BLaER1 (cell line): ENCODE measurements around the gene TIGD3.
A peak's percentile ranks its signal among the peaks of the same experiment; 100 is the strongest.
"Not testable (repeated sequence)": the region's sequence is repeated elsewhere in the genome, so short reads cannot be mapped to it uniquely, and the experiment has no call there.

ENCODE experiments used
- H3K27ac ChIP-seq: shearing (Covaris generic); formaldehyde crosslinking; 2 replicates; pipeline ENCODE4 v1.8.1; 2022
- H3K27me3 ChIP-seq: shearing (Covaris generic); formaldehyde crosslinking; 2 replicates; pipeline ENCODE4 v1.8.1; 2022
- H3K36me3 ChIP-seq: shearing (Covaris generic); formaldehyde crosslinking; 2 replicates; pipeline ENCODE4 v1.8.1; 2022
- H3K4me1 ChIP-seq: shearing (Covaris generic); formaldehyde crosslinking; 2 replicates; pipeline ENCODE4 v1.8.1; 2022
- H3K4me2 ChIP-seq: shearing (Covaris generic); formaldehyde crosslinking; 2 replicates; pipeline ENCODE4 v1.8.1; 2022
- H3K4me3 ChIP-seq: shearing (Covaris generic); formaldehyde crosslinking; 2 replicates; pipeline ENCODE4 v1.8.1; 2022
- H3K9ac ChIP-seq: shearing (Covaris generic); formaldehyde crosslinking; 2 replicates; pipeline ENCODE4 v1.8.1; 2022
- H3K9me3 ChIP-seq: shearing (Covaris generic); formaldehyde crosslinking; 2 replicates; pipeline ENCODE4 v1.8.1; 2022
- H4K20me1 ChIP-seq: shearing (Covaris generic); formaldehyde crosslinking; 2 replicates; pipeline ENCODE4 v1.8.1; 2022
- Cebpa-rat ChIP-seq: shearing (Covaris generic); IDR thresholded peaks from 2 replicates; pipeline ENCODE4 v1.8.1; 2022

Gene TIGD3

DNA sequence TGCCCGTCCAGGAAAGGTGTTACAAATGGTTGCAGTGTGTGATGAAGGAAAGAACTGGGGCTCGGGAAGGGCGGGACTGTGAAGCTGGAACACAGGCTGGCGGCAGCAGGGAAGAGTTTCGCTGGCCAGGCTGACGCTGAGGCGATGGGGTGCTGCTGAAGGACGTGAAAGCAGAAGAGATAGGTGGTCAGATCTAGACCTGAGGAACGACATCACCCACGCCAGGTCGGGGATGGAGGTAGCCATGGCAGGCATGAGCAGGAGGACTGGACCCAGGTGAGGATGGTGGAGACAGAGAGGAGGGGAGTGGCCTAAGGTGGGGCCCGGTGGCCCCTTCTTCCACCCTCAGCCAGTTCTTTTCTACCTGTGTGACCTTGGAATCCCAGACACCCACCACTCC is 30.7 kb upstream of the TIGD3 start:
- Histone ChIP-seq H3K4me3 (no peak overlapping the region), H3K36me3 (peaks cover 23% of the 10 kb centered on the region), H3K27ac (no peak overlapping the region), H3K4me2 (no peak overlapping the region), H3K9me3 (no peaks in the 10 kb centered on the region), H3K27me3 (no peaks in the 10 kb centered on the region), H3K4me1 (peaks cover 10% of the 10 kb centered on the region), H4K20me1 (peaks cover 25% of the 10 kb centered on the region; the same call in 1 of the 2 replicates), H3K9ac (no peak overlapping the region)
- TF ChIP-seq Cebpa-rat, result no peak

DNA sequence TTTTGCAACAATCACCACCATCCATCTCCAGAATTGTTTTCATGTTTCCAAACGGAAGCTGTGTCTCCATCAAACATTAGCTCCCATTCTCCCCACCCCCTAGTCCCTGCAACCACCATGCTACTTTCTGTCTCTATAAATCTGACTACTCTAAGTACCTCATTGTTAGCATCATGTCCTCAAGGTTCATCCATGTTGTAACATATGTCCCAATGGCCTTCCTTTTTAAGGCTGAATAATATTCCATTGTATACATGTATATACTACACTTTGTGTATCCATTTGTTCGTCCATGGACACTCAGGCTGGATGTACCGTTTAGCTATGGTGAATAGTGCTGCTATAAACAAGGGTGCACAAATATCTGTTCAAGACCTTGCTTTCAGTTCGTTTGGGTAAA is 29.1 kb upstream of the TIGD3 start:
- Histone ChIP-seq H3K4me2 (no peak overlapping the region), H3K9ac (no peak overlapping the region), H3K27me3 (no peaks in the 10 kb centered on the region), H3K4me1 (peaks cover 17% of the 10 kb centered on the region), H3K36me3 (peaks cover 21% of the 10 kb centered on the region), H3K9me3 (no peaks in the 10 kb centered on the region), H3K4me3 (no peak overlapping the region), H3K27ac (no peak overlapping the region), H4K20me1 (peaks cover 15% of the 10 kb centered on the region; the same call in 1 of the 2 replicates)
- TF ChIP-seq Cebpa-rat, result no peak

DNA sequence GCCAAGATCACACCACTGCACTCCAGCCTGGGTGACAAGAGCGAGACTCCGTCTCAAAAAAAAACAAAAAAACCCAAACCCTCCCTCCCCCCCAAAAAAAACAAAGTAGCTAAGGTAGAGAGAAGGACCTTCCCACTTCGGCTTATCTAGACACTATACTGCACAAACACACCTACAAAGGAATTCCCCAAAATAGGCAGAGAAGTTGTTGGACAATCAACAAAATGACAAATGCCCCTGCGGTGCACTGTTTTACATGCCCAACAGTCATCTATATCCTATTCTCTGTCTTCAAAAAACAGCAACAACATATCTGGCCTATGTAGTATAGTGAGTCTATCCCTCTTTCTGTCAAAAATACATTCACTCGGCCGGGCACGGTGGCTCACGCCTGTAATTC is 27.5 kb upstream of the TIGD3 start:
- no peak for TF ChIP-seq Cebpa-rat
- H3K36me3 ChIP-seq, result peaks cover 5% of the 10 kb centered on the region; the same call in 1 of the 2 replicates

DNA sequence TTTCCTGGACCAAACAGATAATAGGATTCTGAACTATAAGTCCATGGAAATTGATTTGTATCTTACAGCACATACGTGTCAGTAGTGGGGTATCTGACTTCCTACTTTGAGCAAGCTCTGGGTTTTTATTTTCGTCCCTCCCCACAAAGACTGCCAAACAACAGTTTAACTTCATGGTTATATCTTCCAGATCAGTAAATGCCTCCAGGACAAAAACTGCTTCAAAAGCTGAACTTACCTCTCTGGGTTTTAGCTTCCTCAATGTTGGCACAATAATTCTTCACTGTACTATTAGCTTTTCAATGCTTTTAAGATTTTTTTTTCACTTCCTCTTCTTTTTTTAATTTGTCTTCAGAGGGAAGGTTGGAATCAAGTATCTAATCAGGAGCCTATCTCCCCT is 25.1 kb upstream of the TIGD3 start:
- H3K4me1 ChIP-seq, result peaks cover 13% of the 10 kb centered on the region

More for the DNA sequence above, 27.5 kb upstream of the TIGD3 start:
- no peak overlapping the region for H3K9ac ChIP-seq
- H3K27me3 ChIP-seq, result no peaks in the 10 kb centered on the region
- H3K27ac ChIP-seq, result no peak overlapping the region
- H3K9me3 ChIP-seq, result no peaks in the 10 kb centered on the region
- no peak overlapping the region for H3K4me3 ChIP-seq
- peaks cover 12% of the 10 kb centered on the region for H3K4me1 ChIP-seq
- no peak overlapping the region for H3K4me2 ChIP-seq
- peaks cover under 1% of the 10 kb centered on the region; the same call in 1 of the 2 replicates for H4K20me1 ChIP-seq

DNA sequence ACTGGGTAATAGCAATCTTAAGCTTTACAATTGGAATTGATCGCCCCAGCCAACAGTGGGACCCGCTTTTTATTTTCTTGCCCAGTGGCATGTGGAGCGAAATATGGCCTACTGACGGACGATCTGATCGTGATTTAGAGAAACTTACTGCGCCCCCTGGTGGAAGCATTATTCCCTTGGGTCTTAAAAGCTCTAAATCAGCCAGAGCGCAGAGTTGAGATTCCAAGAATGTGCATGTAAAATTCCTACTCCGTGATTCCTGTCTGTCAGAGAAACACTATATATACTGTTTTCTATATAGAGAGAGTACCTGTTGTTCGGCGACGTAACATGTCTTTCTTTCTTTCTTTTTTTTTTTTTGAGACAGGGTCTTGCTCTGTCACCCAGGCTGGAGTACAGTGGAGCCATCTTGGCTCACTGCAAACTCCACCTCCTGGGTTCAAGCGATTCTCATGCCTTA is 24.6 kb upstream of the TIGD3 start:
- Histone ChIP-seq H3K4me2 (peak overlapping the region; percentile 62), H3K27me3 (no peaks in the 10 kb centered on the region), H3K9ac (peak overlapping the region; percentile 18; the same call in 1 of the 2 replicates), H3K27ac (peak overlapping the region; percentile 2; the same call in 1 of the 2 replicates), H3K4me1 (peaks cover 18% of the 10 kb centered on the region), H4K20me1 (peaks cover 9% of the 10 kb centered on the region), H3K36me3 (no peaks in the 10 kb centered on the region), H3K4me3 (no peak overlapping the region), H3K9me3 (no peaks in the 10 kb centered on the region)
- TF ChIP-seq Cebpa-rat, result no peak

More for the DNA sequence above, 25.1 kb upstream of the TIGD3 start:
- H3K27me3 ChIP-seq, result no peaks in the 10 kb centered on the region
- TF ChIP-seq Cebpa-rat, result no peak
- peak overlapping the region; percentile 62 for H3K4me2 ChIP-seq
- H3K27ac ChIP-seq, result peak overlapping the region; percentile 2; the same call in 1 of the 2 replicates
- H4K20me1 ChIP-seq, result peaks cover 4% of the 10 kb centered on the region; the same call in 1 of the 2 replicates
- H3K4me3 ChIP-seq, result no peak overlapping the region
- no peaks in the 10 kb centered on the region for H3K36me3 ChIP-seq
- H3K9ac ChIP-seq, result peak overlapping the region; percentile 18; the same call in 1 of the 2 replicates
- no peaks in the 10 kb centered on the region for H3K9me3 ChIP-seq

DNA sequence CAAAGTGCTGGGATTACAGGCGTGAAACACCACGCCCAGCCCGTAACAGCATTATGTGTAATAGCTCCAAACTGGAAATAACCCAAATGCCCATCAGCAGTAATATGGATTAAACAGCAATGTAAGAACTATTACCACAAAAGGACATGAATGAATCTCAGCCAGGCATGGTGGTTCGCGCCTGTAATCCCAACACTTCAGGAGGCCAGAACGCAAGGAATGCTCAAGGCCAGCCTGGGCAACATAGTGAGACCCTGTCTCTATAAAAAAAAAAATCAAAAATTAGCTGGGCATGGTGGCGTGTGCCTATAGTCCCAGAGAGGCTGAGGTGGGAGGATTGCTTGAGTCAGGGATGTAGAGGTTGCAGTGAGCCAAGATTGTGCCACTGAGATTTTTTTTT is 24.0 kb upstream of the TIGD3 start:
- Histone ChIP-seq H3K4me1 (peaks cover 24% of the 10 kb centered on the region), H3K9ac (no peak overlapping the region), H4K20me1 (peaks cover 14% of the 10 kb centered on the region), H3K4me2 (no peak overlapping the region), H3K27ac (no peak overlapping the region), H3K27me3 (no peaks in the 10 kb centered on the region), H3K9me3 (no peaks in the 10 kb centered on the region), H3K4me3 (no peak overlapping the region), H3K36me3 (peaks cover under 1% of the 10 kb centered on the region; the same call in 1 of the 2 replicates)
- no peak for TF ChIP-seq Cebpa-rat

DNA sequence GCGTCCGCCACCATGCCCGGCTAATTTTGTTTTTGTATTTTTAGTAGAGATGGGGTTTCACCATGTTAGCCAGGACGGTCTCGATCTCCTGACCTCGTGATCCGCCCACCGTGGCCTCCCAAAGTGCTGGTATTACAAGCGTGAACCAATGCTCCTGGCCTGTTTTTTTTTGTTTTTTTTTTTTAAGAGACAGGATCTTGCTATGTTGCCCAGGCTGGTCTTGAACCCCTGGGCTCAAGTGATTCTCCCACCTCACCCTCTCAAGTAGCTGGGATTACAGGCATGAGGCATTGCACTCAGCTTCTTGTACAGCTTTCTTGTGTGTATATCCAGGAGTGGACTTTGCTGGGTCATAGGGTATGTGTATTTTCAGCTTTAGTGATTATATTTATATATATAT is 22.0 kb upstream of the TIGD3 start:
- H3K9ac ChIP-seq, H3K9me3 ChIP-seq, H3K27ac ChIP-seq, H3K4me3 ChIP-seq, H3K4me2 ChIP-seq, H3K27me3 ChIP-seq: not testable (repeated sequence)
- Histone ChIP-seq H3K36me3 (peaks cover 11% of the 10 kb centered on the region; the same call in 1 of the 2 replicates), H4K20me1 (peaks cover 34% of the 10 kb centered on the region), H3K4me1 (peaks cover 43% of the 10 kb centered on the region)

DNA sequence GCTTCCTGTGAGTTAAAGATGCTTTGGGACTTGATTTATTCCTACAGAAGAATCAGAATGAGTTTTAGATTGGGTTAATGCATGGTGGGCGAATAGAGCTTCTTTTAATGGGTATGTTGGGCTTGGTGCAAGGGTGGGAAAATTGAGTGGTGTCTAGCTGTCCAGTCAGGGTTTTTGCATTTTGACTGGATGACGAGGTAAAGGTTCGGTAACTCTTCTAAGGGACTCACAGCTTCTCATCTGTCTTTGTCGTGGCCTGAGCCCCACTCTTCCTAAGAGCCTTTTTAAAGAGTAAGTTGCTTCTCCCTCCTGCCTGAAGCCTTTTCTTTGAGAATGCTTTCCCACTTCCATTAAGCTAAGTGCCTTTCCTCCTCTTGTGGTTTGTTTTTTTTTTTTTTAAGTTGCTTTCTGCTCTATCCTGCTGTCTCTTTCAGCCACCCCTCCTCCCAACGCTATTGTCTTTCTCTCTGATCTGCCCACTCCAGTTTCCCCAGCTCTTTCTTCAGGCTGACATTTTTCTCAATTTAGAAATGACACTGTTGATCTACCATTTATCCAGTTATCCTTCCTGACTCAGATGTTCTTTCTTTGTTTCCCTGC is 19.8 kb upstream of the TIGD3 start:
- Histone ChIP-seq H3K9ac (peak overlapping the region; percentile 97), H3K27me3 (no peaks in the 10 kb centered on the region), H3K27ac (peak overlapping the region; percentile 94; the same call in 1 of the 2 replicates), H3K36me3 (peaks cover 26% of the 10 kb centered on the region), H4K20me1 (peaks cover 56% of the 10 kb centered on the region), H3K4me3 (peak overlapping the region; percentile 98), H3K4me2 (peak overlapping the region; percentile 96), H3K4me1 (peaks cover 58% of the 10 kb centered on the region), H3K9me3 (no peaks in the 10 kb centered on the region)
- TF ChIP-seq Cebpa-rat, result no peak

DNA sequence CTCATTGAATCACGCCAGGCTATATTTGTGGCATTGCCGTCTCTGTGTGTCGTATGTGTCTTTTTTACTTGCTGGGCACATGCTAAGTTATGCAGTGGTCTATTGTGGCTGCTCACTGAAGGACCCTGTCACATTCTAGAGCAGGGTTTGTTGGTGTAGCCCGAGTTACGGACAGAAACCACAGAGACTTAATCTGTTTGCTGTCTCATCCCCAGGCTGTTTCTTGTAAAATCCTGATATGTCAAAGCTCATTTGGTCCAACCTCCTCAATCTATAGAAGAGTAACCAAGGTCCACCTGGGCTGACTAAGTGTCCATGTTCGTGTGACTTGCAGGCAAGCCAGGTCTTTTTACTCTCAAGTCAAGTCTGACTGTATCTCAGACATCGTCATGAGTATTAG is 15.9 kb upstream of the TIGD3 start:
- Histone ChIP-seq H4K20me1 (peaks cover 86% of the 10 kb centered on the region), H3K36me3 (peaks cover 65% of the 10 kb centered on the region), H3K9me3 (no peaks in the 10 kb centered on the region), H3K4me1 (peaks cover 65% of the 10 kb centered on the region), H3K4me3 (no peak overlapping the region), H3K4me2 (peak overlapping the region; percentile 78), H3K27me3 (no peaks in the 10 kb centered on the region), H3K27ac (0 out of 2 replicates have a peak overlapping the region, but pooled peaks have one; percentile 5), H3K9ac (peak overlapping the region; percentile 18; the same call in 1 of the 2 replicates)
- no peak for TF ChIP-seq Cebpa-rat

DNA sequence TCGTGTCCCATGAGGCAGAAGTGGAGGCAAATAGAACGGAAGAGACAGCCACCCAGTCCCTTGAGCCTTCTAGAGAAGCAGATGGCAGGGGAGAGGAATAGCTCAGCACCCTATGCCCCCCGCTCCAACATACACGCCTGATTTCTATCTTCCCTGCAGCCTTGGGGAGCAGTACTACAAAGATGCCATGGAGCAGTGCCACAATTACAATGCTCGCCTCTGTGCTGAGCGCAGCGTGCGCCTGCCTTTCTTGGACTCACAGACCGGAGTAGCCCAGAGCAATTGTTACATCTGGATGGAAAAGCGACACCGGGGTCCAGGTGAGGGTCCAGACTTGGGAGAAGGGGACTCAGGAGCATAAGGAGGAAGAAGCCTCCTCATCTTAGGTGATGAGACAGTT is 14.3 kb upstream of the TIGD3 start:
- peaks cover 57% of the 10 kb centered on the region for H3K4me1 ChIP-seq
- peak overlapping the region; percentile 58 for H3K27ac ChIP-seq
- H4K20me1 ChIP-seq, result peaks cover 81% of the 10 kb centered on the region
- H3K9me3 ChIP-seq, result no peaks in the 10 kb centered on the region
- H3K9ac ChIP-seq, result peak overlapping the region; percentile 65
- no peak for TF ChIP-seq Cebpa-rat
- peak overlapping the region; percentile 78 for H3K4me2 ChIP-seq
- no peaks in the 10 kb centered on the region for H3K27me3 ChIP-seq
- H3K4me3 ChIP-seq, result no peak overlapping the region
- H3K36me3 ChIP-seq, result peaks cover 81% of the 10 kb centered on the region
